Keratinocyte (primary cell): ENCODE data around the gene HAAO. TPM values are rescaled to one million over a fixed set of nuclear protein-coding genes. Genes with fewer than 3 reads are reported as not detected.

Source experiments
- DNase-seq: peaks from one replicate; pipeline ENCODE4 v3.0.0-alpha.2; 2011; ENCODE audit warnings: low read depth, missing footprints, low spot score
- FAIRE-seq: peaks from 2 replicates; lab custom pipeline; 2011; peaks lifted over from hg19 to GRCh38; lab: Jason Lieb, UNC
- H2AFZ ChIP-seq: 2 replicates; pipeline ENCODE4 v1.6.0; 2012; ENCODE audit warnings: low read length, control low read depth, inconsistent platforms; ENCODE audit not compliant: control insufficient read depth
- H3K27ac ChIP-seq: 2 replicates; pipeline ENCODE4 v1.5.1; 2011; ENCODE audit warnings: low read length; ENCODE audit not compliant: control insufficient read depth, insufficient read depth
- H3K27me3 ChIP-seq: 3 replicates; pipeline ENCODE4 v1.6.0; 2011; ENCODE audit warnings: low read length; ENCODE audit not compliant: control insufficient read depth, insufficient read depth; ENCODE audit errors: extremely low read depth
- H3K36me3 ChIP-seq, 2 experiments: 2 replicates in 1 of 2; 3 replicates in 1 of 2; pipeline ENCODE4 v1.5.1; 2011; ENCODE audit warnings: low read length in 2 of 2, mild to moderate bottlenecking in 1 of 2; ENCODE audit not compliant: control insufficient read depth in 2 of 2, insufficient read depth in 2 of 2; ENCODE audit errors: extremely low read depth in 1 of 2
- H3K4me1 ChIP-seq: 3 replicates; pipeline ENCODE4 v1.5.1; 2011; ENCODE audit warnings: low read length; ENCODE audit not compliant: control insufficient read depth, insufficient read depth; ENCODE audit errors: extremely low read depth
- H3K4me2 ChIP-seq: 3 replicates; pipeline ENCODE4 v1.6.0; 2011; ENCODE audit warnings: low read depth, low read length; ENCODE audit not compliant: control insufficient read depth, insufficient read depth; ENCODE audit errors: extremely low read depth
- H3K4me3 ChIP-seq, 3 experiments: fragments of 200-600 bp in 1 of 3; sonication (generic) in 1 of 3; 2 replicates in 2 of 3; 3 replicates in 1 of 3; pipeline ENCODE4 v1.5.1; 2011 to 2016; ENCODE audit warnings: low read length in 3 of 3, mild to moderate bottlenecking in 3 of 3, control low read depth in 2 of 3, inconsistent platforms in 1 of 3, low read depth in 1 of 3, mixed read lengths in 1 of 3, mixed run types in 1 of 3, moderate library complexity in 1 of 3; ENCODE audit not compliant: control insufficient read depth in 2 of 3, insufficient read depth in 2 of 3; ENCODE audit errors: extremely low read depth in 1 of 3
- H3K79me2 ChIP-seq: 2 replicates; pipeline ENCODE4 v1.6.0; 2012; ENCODE audit warnings: low read length; ENCODE audit not compliant: control insufficient read depth, insufficient read depth
- H3K9ac ChIP-seq: 3 replicates; pipeline ENCODE4 v1.6.0; 2011; ENCODE audit warnings: low read length; ENCODE audit not compliant: control insufficient read depth, insufficient read depth; ENCODE audit errors: extremely low read depth
- H3K9me1 ChIP-seq: 3 replicates; pipeline ENCODE4 v1.6.0; 2011; ENCODE audit warnings: low read length; ENCODE audit not compliant: control insufficient read depth, insufficient read depth; ENCODE audit errors: extremely low read depth
- H3K9me3 ChIP-seq: 2 replicates; pipeline ENCODE4 v1.5.1; 2012; ENCODE audit warnings: low read depth, low read length; ENCODE audit not compliant: control insufficient read depth
- H4K20me1 ChIP-seq: 3 replicates; pipeline ENCODE4 v1.6.0; 2011; ENCODE audit warnings: low read length; ENCODE audit not compliant: control insufficient read depth, insufficient read depth; ENCODE audit errors: extremely low read depth
- EZH2 ChIP-seq: IDR thresholded peaks from one replicate; pipeline ENCODE4 v1.6.1; 2012; ENCODE audit warnings: inconsistent platforms, mild to moderate bottlenecking, low read length, moderate library complexity
- dilution Hi-C: fragments of 300-500 bp; cut with MboI; formaldehyde crosslinking; loops from one replicate; pipeline ENCODE4 v1.7.0; 2020; ENCODE audit warnings: low sequenced_read_pairs; ENCODE audit not compliant: extremely low pct_ligation_motif_present
- polyA plus RNA-seq, 5 experiments: library from polyadenylated mRNA; depleted of rRNA in 3 of 5; stranded (reverse) in 3 of 5; stranded (forward) in 1 of 5; unstranded in 1 of 5; fragments of >200 nt; gene quantifications; 1 replicate in 1 of 5; 2 replicates in 3 of 5; 3 replicates in 1 of 5; pipeline versions ENCODE4 v1.2.1 to v1.2.3, GENCODE V29; 2011 to 2012; ENCODE audit warnings: missing spikeins in 2 of 5, low read depth in 1 of 5, low replicate concordance in 1 of 5
- TF ChIP-seq, protein P1 (sequence below), 3 experiments: IDR thresholded peaks in 1 of 3; conservative IDR thresholded peaks in 1 of 3; optimal IDR thresholded peaks in 1 of 3; 2 replicates in 2 of 3; 3 replicates in 1 of 3; pipeline versions ENCODE3 to v1.5.1; 2011; ENCODE audit warnings: low read length in 3 of 3, mild to moderate bottlenecking in 3 of 3, moderate library complexity in 2 of 3, control low read depth in 1 of 3, inconsistent platforms in 1 of 3; ENCODE audit not compliant: insufficient read depth in 2 of 3; ENCODE audit errors: extremely low read depth in 1 of 3

Gene HAAO
- polyA plus RNA-seq, 1 donor (not counting 4 experiments of a cell fraction or from before 2014, with no cell fraction given) = 0.08 TPM

DNA sequence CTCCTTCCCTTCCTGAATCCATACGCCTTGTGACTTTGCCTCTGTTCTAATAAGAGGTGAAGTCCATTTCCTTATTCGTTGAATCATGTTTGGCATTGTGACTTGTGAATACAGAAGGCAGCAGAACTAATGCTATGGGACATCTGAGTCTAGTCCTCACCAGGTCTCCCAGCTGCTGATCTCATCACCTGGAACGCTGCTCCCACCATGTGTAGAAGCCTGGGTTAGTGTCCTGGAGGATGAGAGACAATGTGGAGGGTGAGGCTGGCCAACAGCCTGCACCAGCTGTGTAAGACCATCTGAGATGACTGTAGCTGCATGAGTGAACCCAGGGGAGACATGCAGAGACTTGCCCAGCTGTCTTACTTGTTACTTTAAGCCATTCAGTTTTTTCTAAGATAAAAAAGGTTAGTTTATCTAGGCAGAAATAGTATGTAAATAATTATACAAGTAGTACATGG is 3.5 kb upstream of the HAAO start:
- H3K36me3 ChIP-seq = no peaks in the 10 kb centered on the region
- peaks cover 10% of the 10 kb centered on the region for H3K4me1 ChIP-seq
- TF ChIP-seq, protein P1, sequence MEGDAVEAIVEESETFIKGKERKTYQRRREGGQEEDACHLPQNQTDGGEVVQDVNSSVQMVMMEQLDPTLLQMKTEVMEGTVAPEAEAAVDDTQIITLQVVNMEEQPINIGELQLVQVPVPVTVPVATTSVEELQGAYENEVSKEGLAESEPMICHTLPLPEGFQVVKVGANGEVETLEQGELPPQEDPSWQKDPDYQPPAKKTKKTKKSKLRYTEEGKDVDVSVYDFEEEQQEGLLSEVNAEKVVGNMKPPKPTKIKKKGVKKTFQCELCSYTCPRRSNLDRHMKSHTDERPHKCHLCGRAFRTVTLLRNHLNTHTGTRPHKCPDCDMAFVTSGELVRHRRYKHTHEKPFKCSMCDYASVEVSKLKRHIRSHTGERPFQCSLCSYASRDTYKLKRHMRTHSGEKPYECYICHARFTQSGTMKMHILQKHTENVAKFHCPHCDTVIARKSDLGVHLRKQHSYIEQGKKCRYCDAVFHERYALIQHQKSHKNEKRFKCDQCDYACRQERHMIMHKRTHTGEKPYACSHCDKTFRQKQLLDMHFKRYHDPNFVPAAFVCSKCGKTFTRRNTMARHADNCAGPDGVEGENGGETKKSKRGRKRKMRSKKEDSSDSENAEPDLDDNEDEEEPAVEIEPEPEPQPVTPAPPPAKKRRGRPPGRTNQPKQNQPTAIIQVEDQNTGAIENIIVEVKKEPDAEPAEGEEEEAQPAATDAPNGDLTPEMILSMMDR (optimal IDR thresholded peaks at IDR 0.05 in 1 of 3, IDR thresholded peaks at IDR 0.05 in 1 of 3, conservative IDR thresholded peaks at IDR 0.05 in 1 of 3; ENCODE audit: extremely low read depth in 1 of 3, insufficient read depth in 2 of 3, low read length in 3 of 3) = no peak
- no peak for TF ChIP-seq EZH2
- dilution Hi-C loops = no loop called here
- H3K27ac ChIP-seq = no peak overlapping the region
- H3K9me3 ChIP-seq = no peaks in the 10 kb centered on the region
- H3K4me3 ChIP-seq = peak overlapping the region in 1 of 3 experiments; percentile 2
- peaks cover 13% of the 10 kb centered on the region for H3K27me3 ChIP-seq
- DNase-seq = peak; percentile 62
- H3K4me2 ChIP-seq = peak overlapping the region; percentile 53
- H3K79me2 ChIP-seq = no peaks in the 10 kb centered on the region
- H4K20me1 ChIP-seq = no peaks in the 10 kb centered on the region
- FAIRE-seq = peak; percentile 91
- H2AFZ ChIP-seq = peak overlapping the region; percentile 11
- no peak overlapping the region for H3K9ac ChIP-seq
- H3K9me1 ChIP-seq = no peaks in the 10 kb centered on the region

DNA sequence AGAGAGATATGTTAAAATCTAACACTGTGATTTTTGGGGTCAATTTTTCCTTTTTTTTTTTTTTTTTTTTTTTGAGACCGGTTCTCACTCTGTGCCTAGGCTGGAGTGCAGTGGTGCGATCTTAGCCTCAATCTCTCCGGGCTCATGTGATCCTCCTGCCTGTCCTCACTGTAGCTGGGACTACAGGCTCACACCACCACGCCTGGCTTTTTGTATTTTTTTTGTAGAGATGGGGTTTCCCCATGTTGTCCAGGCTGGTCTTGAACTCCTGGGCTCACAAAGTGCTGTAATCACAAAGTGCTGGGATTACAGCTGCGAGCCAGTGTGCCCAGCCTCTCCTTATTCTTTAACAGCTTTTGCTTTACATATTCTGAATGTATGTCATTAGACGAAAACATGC is 2.9 kb upstream of the HAAO start:
- Histone ChIP-seq H3K9ac (no peak overlapping the region), H3K27ac (no peak overlapping the region), H3K4me2 (no peak overlapping the region), H2AFZ (no peak overlapping the region), H3K36me3 (no peaks in the 10 kb centered on the region), H3K4me1 (peaks cover 10% of the 10 kb centered on the region), H4K20me1 (no peaks in the 10 kb centered on the region), H3K4me3 (no peak overlapping the region), H3K27me3 (peaks cover 13% of the 10 kb centered on the region), H3K9me3 (no peaks in the 10 kb centered on the region), H3K79me2 (no peaks in the 10 kb centered on the region), H3K9me1 (no peaks in the 10 kb centered on the region)
- FAIRE-seq = no peak
- dilution Hi-C loops = no loop called here
- no peak for DNase-seq
- TF ChIP-seq, protein P1 (optimal IDR thresholded peaks at IDR 0.05 in 1 of 3, IDR thresholded peaks at IDR 0.05 in 1 of 3, conservative IDR thresholded peaks at IDR 0.05 in 1 of 3; ENCODE audit: extremely low read depth in 1 of 3, insufficient read depth in 2 of 3, low read length in 3 of 3) = no peak
- no peak for TF ChIP-seq EZH2
